Colonic mucosa (tissue), 4 donors: ENCODE data around the gene CDC5L. TPM values are rescaled to one million over a fixed set of nuclear protein-coding genes. Genes with fewer than 3 reads are reported as not detected.

Source experiments
- DNase-seq: peaks from one replicate; pipeline ENCODE4 v3.0.0-alpha.2; 2020
- H3K27ac ChIP-seq: fragments of 200-600 bp; one replicate; pipeline ENCODE4 v1.8.0; 2021
- H3K27me3 ChIP-seq: fragments of 200-600 bp; one replicate; pipeline ENCODE4 v1.8.0; 2021
- H3K36me3 ChIP-seq: fragments of 200-600 bp; one replicate; pipeline ENCODE4 v1.8.0; 2021
- H3K4me1 ChIP-seq: fragments of 200-600 bp; one replicate; pipeline ENCODE4 v1.8.0; 2021; ENCODE audit warnings: mild to moderate bottlenecking
- H3K4me3 ChIP-seq: fragments of 200-600 bp; one replicate; pipeline ENCODE4 v1.8.0; 2021
- H3K9ac ChIP-seq, 2 donors: one replicate each; pipeline ENCODE4 v1.7.0; 2013; ENCODE audit warnings: control low read depth in 2 of 2, low read depth in 2 of 2, low read length in 2 of 2
- H3K9me3 ChIP-seq: fragments of 200-600 bp; one replicate; pipeline ENCODE4 v1.8.0; 2021
- CTCF ChIP-seq: fragments of 200-600 bp; IDR thresholded peaks from one replicate; pipeline ENCODE4 v1.8.0; 2022; ENCODE audit warnings: antibody characterized with exemption, mild to moderate bottlenecking
- intact Hi-C: fragments of 100-400 bp; cut with DNase I; formaldehyde crosslinking; loops from one replicate; pipeline ENCODE4 v1.14.1; 2022
- total RNA-seq, 2 donors: library from RNA; stranded (reverse); fragmentation: NEBNext Ultra II Directional in 1 of 2; extraction: Animal tissue kit (Norgen Biotek cat#: 25700) in 1 of 2; gene quantifications; one replicate each; pipeline ENCODE4 v1.2.1, GENCODE V29; 2021
- donor health status: healthy.
- donor health status: DM: no; HTN: no; CAD: no.
- donor health status: DM: no; HTN: no; CAD: no.

The CDC5L gene
- total RNA-seq, 2 donors from 2014 or later = 20.6 to 20.8 TPM

- TF ChIP-seq CTCF = no peak
- intact Hi-C loops = no loop called here
- Histone ChIP-seq H3K36me3 (no peaks in the 10 kb centered on the region), H3K9me3 (no peaks in the 10 kb centered on the region), H3K4me1 (peaks cover 3% of the 10 kb centered on the region), H3K27me3 (no peaks in the 10 kb centered on the region), H3K4me3 (no peak overlapping the region), H3K9ac (no peak overlapping the region), H3K27ac (peak overlapping the region; percentile 32)
- DNase-seq = peak; percentile 55
Observed at GRCh38 chr6:44432227-44432626, 44.7 kb downstream of the CDC5L start.

GRCh38 chr6:44432726-44433125 lies 45.2 kb downstream of the CDC5L start:
- H3K9me3 ChIP-seq = no peaks in the 10 kb centered on the region
- no peak overlapping the region for H3K4me3 ChIP-seq
- no peak for TF ChIP-seq CTCF
- peaks cover 3% of the 10 kb centered on the region for H3K4me1 ChIP-seq
- no peaks in the 10 kb centered on the region for H3K27me3 ChIP-seq
- intact Hi-C loops = no loop called here
- H3K9ac ChIP-seq = no peak overlapping the region
- H3K36me3 ChIP-seq = no peaks in the 10 kb centered on the region
- H3K27ac ChIP-seq = no peak overlapping the region
- no peak for DNase-seq

GRCh38 chr6:44435500-44435899 lies 48.0 kb downstream of the CDC5L start:
- TF ChIP-seq CTCF = no peak
- Histone ChIP-seq H3K36me3 (no peaks in the 10 kb centered on the region), H3K27ac (no peak overlapping the region), H3K9ac (no peak overlapping the region), H3K9me3 (no peaks in the 10 kb centered on the region), H3K4me3 (no peak overlapping the region), H3K27me3 (no peaks in the 10 kb centered on the region), H3K4me1 (peaks cover 3% of the 10 kb centered on the region)
- no peak for DNase-seq
- intact Hi-C loops = no loop called here

GRCh38 chr6:44438827-44439226 lies 51.3 kb downstream of the CDC5L start:
- H3K27ac ChIP-seq = no peak overlapping the region
- no peak overlapping the region for H3K4me3 ChIP-seq
- DNase-seq = no peak
- TF ChIP-seq CTCF = no peak
- no peaks in the 10 kb centered on the region for H3K36me3 ChIP-seq
- H3K9me3 ChIP-seq = no peaks in the 10 kb centered on the region
- no peak overlapping the region for H3K9ac ChIP-seq
- intact Hi-C loops = no loop called here
- H3K27me3 ChIP-seq = no peaks in the 10 kb centered on the region
- H3K4me1 ChIP-seq = no peaks in the 10 kb centered on the region

GRCh38 chr6:44439270-44440045 lies 52.0 kb downstream of the CDC5L start:
- no peak for DNase-seq
- Histone ChIP-seq H3K36me3 (no peaks in the 10 kb centered on the region), H3K9me3 (no peaks in the 10 kb centered on the region), H3K9ac (no peak overlapping the region), H3K27ac (no peak overlapping the region), H3K4me1 (no peaks in the 10 kb centered on the region), H3K4me3 (no peak overlapping the region), H3K27me3 (no peaks in the 10 kb centered on the region)
- TF ChIP-seq CTCF = no peak
- intact Hi-C loops = no loop called here
